ENCODE measurements around the gene DMTF1.

Gene DMTF1

GRCh38 chr7:87171282-87171934, 19.2 kb downstream of the DMTF1 start:
- Histone ChIP-seq H3K27me3 (ENCODE audit: insufficient read depth, low read length, poor library complexity) (no peaks in the 10 kb centered on the region), H3K4me1 (ENCODE audit: insufficient read depth, low read length) (no peaks in the 10 kb centered on the region), H4K20me1 (ENCODE audit: insufficient read depth, low read length) (peaks cover 4% of the 10 kb centered on the region), H3K27ac (ENCODE audit: low read length) (no peak overlapping the region), H3K79me2 (ENCODE audit: insufficient read depth, low read length) (peaks cover 61% of the 10 kb centered on the region), H2AFZ (ENCODE audit: low read depth, low read length) (no peak overlapping the region), H3K36me3 (ENCODE audit: insufficient read depth, low read length) (peaks cover 100% of the 10 kb centered on the region), H3K4me3 (ENCODE audit: low read depth in 1 of 2, low read length in 2 of 2) (no peak overlapping the region), H3K9ac (ENCODE audit: low read depth, low read length) (no peak overlapping the region), H3K9me3 (ENCODE audit: insufficient read depth, low read length, severe bottlenecking) (no peaks in the 10 kb centered on the region), H3K4me2 (ENCODE audit: insufficient read depth, low read length) (no peak overlapping the region)
- TF ChIP-seq EZH2 (IDR thresholded peaks at IDR 0.05; ENCODE audit: borderline replicate concordance, low read depth, low read length, severe bottlenecking) = no peak
- TF ChIP-seq CTCF (IDR thresholded peaks at IDR 0.05; ENCODE audit: borderline replicate concordance, extremely low read depth, low read length, poor library complexity, severe bottlenecking) = no peak
- DNase-seq (no peak), ATAC-seq (ENCODE audit: insufficient read depth, low read depth) (no peak)

- Histone ChIP-seq H3K9ac (ENCODE audit: low read depth, low read length) (no peak overlapping the region), H3K4me2 (ENCODE audit: insufficient read depth, low read length) (no peak overlapping the region), H3K9me3 (ENCODE audit: insufficient read depth, low read length, severe bottlenecking) (no peaks in the 10 kb centered on the region), H3K27me3 (ENCODE audit: insufficient read depth, low read length, poor library complexity) (no peaks in the 10 kb centered on the region), H3K36me3 (ENCODE audit: insufficient read depth, low read length) (peaks cover 100% of the 10 kb centered on the region), H4K20me1 (ENCODE audit: insufficient read depth, low read length) (peaks cover 3% of the 10 kb centered on the region), H3K4me3 (ENCODE audit: low read depth in 1 of 2, low read length in 2 of 2) (no peak overlapping the region), H3K79me2 (ENCODE audit: insufficient read depth, low read length) (peaks cover 59% of the 10 kb centered on the region), H2AFZ (ENCODE audit: low read depth, low read length) (no peak overlapping the region), H3K27ac (ENCODE audit: low read length) (no peak overlapping the region), H3K4me1 (ENCODE audit: insufficient read depth, low read length) (no peaks in the 10 kb centered on the region)
- ATAC-seq (ENCODE audit: insufficient read depth, low read depth) (no peak), DNase-seq (no peak)
- TF ChIP-seq EZH2 (IDR thresholded peaks at IDR 0.05; ENCODE audit: borderline replicate concordance, low read depth, low read length, severe bottlenecking) = no peak
- no peak for TF ChIP-seq CTCF (IDR thresholded peaks at IDR 0.05; ENCODE audit: borderline replicate concordance, extremely low read depth, low read length, poor library complexity, severe bottlenecking)
Measured at GRCh38 chr7:87173471-87173870, 21.2 kb downstream of the DMTF1 start.

GRCh38 chr7:87178320-87178719, 26.1 kb downstream of the DMTF1 start:
- DNase-seq (no peak), ATAC-seq (ENCODE audit: insufficient read depth, low read depth) (no peak)
- Histone ChIP-seq H3K4me1 (ENCODE audit: insufficient read depth, low read length) (no peaks in the 10 kb centered on the region), H3K4me2 (ENCODE audit: insufficient read depth, low read length) (no peak overlapping the region), H3K9ac (ENCODE audit: low read depth, low read length) (no peak overlapping the region), H3K27ac (ENCODE audit: low read length) (no peak overlapping the region), H4K20me1 (ENCODE audit: insufficient read depth, low read length) (peaks cover 6% of the 10 kb centered on the region), H2AFZ (ENCODE audit: low read depth, low read length) (no peak overlapping the region), H3K4me3 (ENCODE audit: low read depth in 1 of 2, low read length in 2 of 2) (no peak overlapping the region), H3K27me3 (ENCODE audit: insufficient read depth, low read length, poor library complexity) (no peaks in the 10 kb centered on the region), H3K9me3 (ENCODE audit: insufficient read depth, low read length, severe bottlenecking) (no peaks in the 10 kb centered on the region), H3K79me2 (ENCODE audit: insufficient read depth, low read length) (peaks cover 48% of the 10 kb centered on the region), H3K36me3 (ENCODE audit: insufficient read depth, low read length) (peaks cover 100% of the 10 kb centered on the region)
- TF ChIP-seq EZH2 (IDR thresholded peaks at IDR 0.05; ENCODE audit: borderline replicate concordance, low read depth, low read length, severe bottlenecking) (no peak), CTCF (IDR thresholded peaks at IDR 0.05; ENCODE audit: borderline replicate concordance, extremely low read depth, low read length, poor library complexity, severe bottlenecking) (no peak)

All from DND-41 (cell line).